HepG2 (cell line): Measurements from ENCODE around the gene TERC. TPM values are rescaled to one million over a fixed set of nuclear protein-coding genes. Genes with fewer than 3 reads are reported as not detected.

Experiments used
- CREB1 ChIP-seq, 2 experiments: fragments of 450-650 bp in 1 of 2; IDR thresholded peaks; 2 replicates each; pipeline ENCODE4 v1.6.1; 2016 to 2017; ENCODE audit warnings: control low read depth in 1 of 2, mild to moderate bottlenecking in 1 of 2, missing compliant biosample characterization in 1 of 2, missing genetic modification characterization in 1 of 2
- FIP1L1 ChIP-seq: fragments of 200-400 bp; formaldehyde crosslinking; IDR thresholded peaks from 2 replicates; pipeline ENCODE4 v1.6.1; 2018; ENCODE audit warnings: low read depth, mild to moderate bottlenecking, low read length, moderate library complexity, borderline replicate concordance; ENCODE audit not compliant: insufficient read depth
- GATAD1 ChIP-seq: IDR thresholded peaks from 2 replicates; pipeline ENCODE4 v1.6.1; 2016; ENCODE audit warnings: missing genetic modification reagents, missing compliant biosample characterization
- HDAC1 ChIP-seq: sonication (generic); formaldehyde crosslinking; IDR thresholded peaks from 2 replicates; pipeline ENCODE4 v1.5.1; 2020; ENCODE audit warnings: mild to moderate bottlenecking, missing genetic modification reagents
- KAT2B ChIP-seq: fragments of 150-350 bp; IDR thresholded peaks from 2 replicates; pipeline ENCODE4 v1.6.1; 2014; ENCODE audit warnings: low read depth, low read length, borderline replicate concordance
- MIER3 ChIP-seq: IDR thresholded peaks from 2 replicates; pipeline ENCODE4 v1.6.1; 2016; ENCODE audit warnings: missing compliant biosample characterization, borderline replicate concordance
- MYPOP ChIP-seq: sonication (generic); formaldehyde crosslinking; IDR thresholded peaks from 2 replicates; pipeline ENCODE4 v1.8.1; 2023; ENCODE audit warnings: mild to moderate bottlenecking, moderate library complexity, missing genetic modification reagents
- POGZ ChIP-seq: sonication (generic); formaldehyde crosslinking; IDR thresholded peaks from 2 replicates; pipeline ENCODE4 v1.4.0; 2020; ENCODE audit warnings: mild to moderate bottlenecking, missing genetic modification reagents
- POLR2G ChIP-seq: fragments of 200-400 bp; formaldehyde crosslinking; IDR thresholded peaks from 2 replicates; pipeline ENCODE4 v1.6.1; 2018; ENCODE audit warnings: mild to moderate bottlenecking, low read depth, low read length, moderate library complexity
- PRPF4 ChIP-seq: fragments of 200-400 bp; formaldehyde crosslinking; IDR thresholded peaks from 2 replicates; pipeline ENCODE4 v1.6.1; 2016; ENCODE audit warnings: low read length, low read depth; ENCODE audit not compliant: poor library complexity, severe bottlenecking
- SNAI1 ChIP-seq: sonication (generic); formaldehyde crosslinking; IDR thresholded peaks from 2 replicates; pipeline ENCODE4 v1.5.0; 2020; ENCODE audit warnings: mild to moderate bottlenecking, missing genetic modification reagents, borderline replicate concordance
- STAG1 ChIP-seq: sonication (generic); formaldehyde crosslinking; IDR thresholded peaks from 2 replicates; pipeline ENCODE4 v1.4.0; 2020; ENCODE audit warnings: missing genetic modification reagents
- ZMYM4 ChIP-seq: sonication (generic); formaldehyde crosslinking; IDR thresholded peaks from 2 replicates; pipeline ENCODE4 v1.8.1; 2023; ENCODE audit warnings: mild to moderate bottlenecking, missing genetic modification reagents
- ZNF598 ChIP-seq: sonication (generic); formaldehyde crosslinking; IDR thresholded peaks from 2 replicates; pipeline ENCODE4 v1.5.1; 2020; ENCODE audit warnings: mild to moderate bottlenecking, missing genetic modification reagents, borderline replicate concordance
- ZNF672 ChIP-seq: sonication (generic); formaldehyde crosslinking; IDR thresholded peaks from 2 replicates; pipeline ENCODE4 v1.8.1; 2022; ENCODE audit warnings: missing genetic modification reagents
- polyA plus RNA-seq, 8 experiments: library from polyadenylated mRNA; depleted of rRNA in 3 of 8; stranded (reverse) in 7 of 8; unstranded in 1 of 8; fragments of >200 nt; fragmentation: Illumina TruSeq in 4 of 8; extraction: Trizol in 4 of 8; gene quantifications; 2 replicates each; pipeline versions ENCODE4 v1.2.1 to v1.2.3, GENCODE V29; 2011 to 2016; ENCODE audit warnings: low read depth in 4 of 8, missing spikeins in 1 of 8, mixed read lengths in 1 of 8; ENCODE audit not compliant: insufficient read depth in 1 of 8
- total RNA-seq, 5 experiments: library from RNA; depleted of rRNA; stranded (reverse); fragments of >200 nt; fragmentation: Illumina TruSeq; extraction: Trizol; gene quantifications; 2 replicates each; pipeline ENCODE4 v1.2.3, GENCODE V29; 2016; ENCODE audit warnings: low read depth in 1 of 5
- TF ChIP-seq, protein P1 (sequence below), 2 experiments: sonication (generic) in 1 of 2; formaldehyde crosslinking in 1 of 2; IDR thresholded peaks; 2 replicates each; pipeline versions ENCODE4 v1.4.0 to v1.6.1; 2016 to 2020; ENCODE audit warnings: borderline replicate concordance in 1 of 2, low read depth in 1 of 2, mild to moderate bottlenecking in 1 of 2, missing genetic modification reagents in 1 of 2
- TF ChIP-seq, protein P2 (sequence below): sonication (generic); formaldehyde crosslinking; IDR thresholded peaks from 2 replicates; pipeline ENCODE4 v1.5.1; 2020; ENCODE audit warnings: mild to moderate bottlenecking, missing genetic modification reagents

TERC gene
- total and polyA plus RNA-seq, 2 of the 13 experiments (the other 11 are each of a cell fraction or from before 2014, with no cell fraction given): 1.3 to 74.6 TPM

DNA sequence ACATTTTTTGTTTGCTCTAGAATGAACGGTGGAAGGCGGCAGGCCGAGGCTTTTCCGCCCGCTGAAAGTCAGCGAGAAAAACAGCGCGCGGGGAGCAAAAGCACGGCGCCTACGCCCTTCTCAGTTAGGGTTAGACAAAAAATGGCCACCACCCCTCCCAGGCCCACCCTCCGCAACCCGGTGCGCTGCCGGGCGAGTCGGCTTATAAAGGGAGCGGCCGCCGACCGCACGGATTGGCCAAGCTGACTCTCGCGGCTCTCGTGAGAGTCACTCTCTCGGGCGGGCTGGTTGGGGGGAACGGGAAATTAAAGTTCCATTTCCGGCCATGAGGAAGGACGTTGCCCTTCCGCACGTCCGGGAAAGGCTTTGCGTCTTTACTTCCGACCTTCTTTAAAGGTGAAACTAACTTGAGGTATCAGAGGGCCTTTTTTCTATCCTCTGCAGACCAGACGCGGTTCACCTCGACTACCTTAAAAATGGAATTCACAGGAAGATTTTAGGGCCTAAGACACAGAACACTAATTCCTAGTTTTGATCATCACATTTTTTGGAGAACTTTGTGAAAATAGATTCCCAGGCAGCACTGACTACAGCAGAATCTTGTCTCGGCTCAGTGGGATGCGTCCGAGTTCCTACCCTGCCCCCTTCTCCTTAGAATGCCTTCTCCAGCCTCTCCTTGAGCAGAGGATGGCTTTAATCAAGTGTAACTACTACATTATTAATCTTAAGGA lies at the start of gene TERC (continued):
- TF ChIP-seq POLR2G: peak; percentile 95
- TF ChIP-seq ZMYM4: peak; percentile 98
- TF ChIP-seq MIER3 (CRISPR knock-in tag): no peak
- no peak for TF ChIP-seq CREB1 (IDR thresholded peaks at IDR 0.05)
- TF ChIP-seq CREB1 (CRISPR knock-in tag; IDR thresholded peaks at IDR 0.05): peak; percentile 76
- TF ChIP-seq POGZ: peak; percentile 96
- TF ChIP-seq ZNF672 (CRISPR knock-in tag): no peak
- peak; percentile 33; the same call in 1 of the 2 replicates for TF ChIP-seq HDAC1
- TF ChIP-seq PRPF4: no peak
- TF ChIP-seq ZNF598 (CRISPR knock-in tag): 0 out of 2 replicates have a peak, but pooled peaks have one; percentile 5
- 0 out of 2 replicates have a peak, but pooled peaks have one; percentile 53 for TF ChIP-seq MYPOP (CRISPR knock-in tag)
- TF ChIP-seq, protein P1, sequence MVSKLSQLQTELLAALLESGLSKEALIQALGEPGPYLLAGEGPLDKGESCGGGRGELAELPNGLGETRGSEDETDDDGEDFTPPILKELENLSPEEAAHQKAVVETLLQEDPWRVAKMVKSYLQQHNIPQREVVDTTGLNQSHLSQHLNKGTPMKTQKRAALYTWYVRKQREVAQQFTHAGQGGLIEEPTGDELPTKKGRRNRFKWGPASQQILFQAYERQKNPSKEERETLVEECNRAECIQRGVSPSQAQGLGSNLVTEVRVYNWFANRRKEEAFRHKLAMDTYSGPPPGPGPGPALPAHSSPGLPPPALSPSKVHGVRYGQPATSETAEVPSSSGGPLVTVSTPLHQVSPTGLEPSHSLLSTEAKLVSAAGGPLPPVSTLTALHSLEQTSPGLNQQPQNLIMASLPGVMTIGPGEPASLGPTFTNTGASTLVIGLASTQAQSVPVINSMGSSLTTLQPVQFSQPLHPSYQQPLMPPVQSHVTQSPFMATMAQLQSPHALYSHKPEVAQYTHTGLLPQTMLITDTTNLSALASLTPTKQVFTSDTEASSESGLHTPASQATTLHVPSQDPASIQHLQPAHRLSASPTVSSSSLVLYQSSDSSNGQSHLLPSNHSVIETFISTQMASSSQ (IDR thresholded peaks at IDR 0.05; ENCODE audit: low read depth): no peak
- TF ChIP-seq, protein P1 (CRISPR knock-in tag; IDR thresholded peaks at IDR 0.05; ENCODE audit: borderline replicate concordance): no peak
- no peak for TF ChIP-seq STAG1 (CRISPR knock-in tag)
- peak; percentile 67; the same call in 1 of the 2 replicates for TF ChIP-seq GATAD1 (CRISPR knock-in tag)
- TF ChIP-seq, protein P2, sequence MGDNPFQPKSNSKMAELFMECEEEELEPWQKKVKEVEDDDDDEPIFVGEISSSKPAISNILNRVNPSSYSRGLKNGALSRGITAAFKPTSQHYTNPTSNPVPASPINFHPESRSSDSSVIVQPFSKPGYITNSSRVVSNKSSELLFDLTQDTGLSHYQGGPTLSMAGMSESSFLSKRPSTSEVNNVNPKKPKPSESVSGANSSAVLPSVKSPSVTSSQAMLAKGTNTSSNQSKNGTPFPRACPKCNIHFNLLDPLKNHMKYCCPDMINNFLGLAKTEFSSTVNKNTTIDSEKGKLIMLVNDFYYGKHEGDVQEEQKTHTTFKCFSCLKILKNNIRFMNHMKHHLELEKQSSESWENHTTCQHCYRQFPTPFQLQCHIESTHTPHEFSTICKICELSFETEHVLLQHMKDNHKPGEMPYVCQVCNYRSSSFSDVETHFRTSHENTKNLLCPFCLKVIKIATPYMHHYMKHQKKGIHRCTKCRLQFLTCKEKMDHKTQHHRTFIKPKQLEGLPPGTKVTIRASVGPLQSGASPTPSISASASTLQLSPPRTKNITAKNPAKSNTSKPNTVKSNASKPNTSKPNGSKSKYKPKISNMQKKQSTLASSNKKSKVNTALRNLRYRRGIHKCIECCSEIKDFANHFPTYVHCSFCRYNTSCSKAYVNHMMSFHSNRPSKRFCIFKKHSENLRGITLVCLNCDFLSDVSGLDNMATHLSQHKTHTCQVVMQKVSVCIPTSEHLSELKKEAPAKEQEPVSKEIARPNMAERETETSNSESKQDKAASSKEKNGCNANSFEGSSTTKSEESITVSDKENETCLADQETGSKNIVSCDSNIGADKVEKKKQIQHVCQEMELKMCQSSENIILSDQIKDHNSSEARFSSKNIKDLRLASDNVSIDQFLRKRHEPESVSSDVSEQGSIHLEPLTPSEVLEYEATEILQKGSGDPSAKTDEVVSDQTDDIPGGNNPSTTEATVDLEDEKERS (CRISPR knock-in tag): no peak
- no peak for TF ChIP-seq KAT2B
- TF ChIP-seq FIP1L1: no peak
- TF ChIP-seq SNAI1 (CRISPR knock-in tag): no peak
